MG63 (cell line): ENCODE results near the gene ADIPOR1. TPM values are rescaled to one million over a fixed set of nuclear protein-coding genes. Genes with fewer than 3 reads are reported as not detected.
"Not testable (repeated sequence)": the region's sequence is repeated elsewhere in the genome, so short reads cannot be mapped to it uniquely, and the experiment has no call there.

Experiments used
- DNase-seq: peaks from one replicate; pipeline ENCODE4 v3.0.0-alpha.2; 2020
- H3K27me3 ChIP-seq: fragments of 250-450 bp; sonication (Bioruptor Pico); 2 replicates; pipeline ENCODE4 v1.5.1; 2020; ENCODE audit warnings: mild to moderate bottlenecking, moderate library complexity
- H3K36me3 ChIP-seq: fragments of 250-450 bp; sonication (Bioruptor Pico); 2 replicates; pipeline ENCODE4 v1.5.1; 2020; ENCODE audit warnings: mild to moderate bottlenecking, moderate library complexity
- H3K4me3 ChIP-seq: fragments of 250-450 bp; sonication (Bioruptor Pico); 2 replicates; pipeline ENCODE4 v1.5.1; 2020; ENCODE audit warnings: mild to moderate bottlenecking, moderate library complexity
- H3K9me3 ChIP-seq: fragments of 250-450 bp; sonication (Bioruptor Pico); 2 replicates; pipeline ENCODE4 v1.5.1; 2020; ENCODE audit warnings: mild to moderate bottlenecking, moderate library complexity
- total RNA-seq: library from RNA; depleted of rRNA; stranded (reverse); fragments of >200 nt; shearing (Covaris generic); gene quantifications from 2 replicates; pipeline ENCODE4 v1.2.3, GENCODE V29; 2014; ENCODE audit warnings: low replicate concordance; rRNA removed

The ADIPOR1 gene, protein sequence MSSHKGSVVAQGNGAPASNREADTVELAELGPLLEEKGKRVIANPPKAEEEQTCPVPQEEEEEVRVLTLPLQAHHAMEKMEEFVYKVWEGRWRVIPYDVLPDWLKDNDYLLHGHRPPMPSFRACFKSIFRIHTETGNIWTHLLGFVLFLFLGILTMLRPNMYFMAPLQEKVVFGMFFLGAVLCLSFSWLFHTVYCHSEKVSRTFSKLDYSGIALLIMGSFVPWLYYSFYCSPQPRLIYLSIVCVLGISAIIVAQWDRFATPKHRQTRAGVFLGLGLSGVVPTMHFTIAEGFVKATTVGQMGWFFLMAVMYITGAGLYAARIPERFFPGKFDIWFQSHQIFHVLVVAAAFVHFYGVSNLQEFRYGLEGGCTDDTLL
- total RNA-seq: 105 and 108 TPM in 2 replicates

GRCh38 chr1:202957733-202958543 lies at the start of gene ADIPOR1:
Gene ADIPOR1, minus strand, starts transcription at chr1:202958312. Its CDS starts 7,242 bp downstream, at chr1:202951070.
- no peaks in the 10 kb centered on the region for H3K27me3 ChIP-seq
- peak within 1 kb of the TSS; percentile 98 for H3K4me3 ChIP-seq
- DNase-seq: peak; percentile 94
- H3K36me3 ChIP-seq: peaks cover 13% of the 10 kb centered on the region
- H3K9me3 ChIP-seq: no peaks in the 10 kb centered on the region

DNA sequence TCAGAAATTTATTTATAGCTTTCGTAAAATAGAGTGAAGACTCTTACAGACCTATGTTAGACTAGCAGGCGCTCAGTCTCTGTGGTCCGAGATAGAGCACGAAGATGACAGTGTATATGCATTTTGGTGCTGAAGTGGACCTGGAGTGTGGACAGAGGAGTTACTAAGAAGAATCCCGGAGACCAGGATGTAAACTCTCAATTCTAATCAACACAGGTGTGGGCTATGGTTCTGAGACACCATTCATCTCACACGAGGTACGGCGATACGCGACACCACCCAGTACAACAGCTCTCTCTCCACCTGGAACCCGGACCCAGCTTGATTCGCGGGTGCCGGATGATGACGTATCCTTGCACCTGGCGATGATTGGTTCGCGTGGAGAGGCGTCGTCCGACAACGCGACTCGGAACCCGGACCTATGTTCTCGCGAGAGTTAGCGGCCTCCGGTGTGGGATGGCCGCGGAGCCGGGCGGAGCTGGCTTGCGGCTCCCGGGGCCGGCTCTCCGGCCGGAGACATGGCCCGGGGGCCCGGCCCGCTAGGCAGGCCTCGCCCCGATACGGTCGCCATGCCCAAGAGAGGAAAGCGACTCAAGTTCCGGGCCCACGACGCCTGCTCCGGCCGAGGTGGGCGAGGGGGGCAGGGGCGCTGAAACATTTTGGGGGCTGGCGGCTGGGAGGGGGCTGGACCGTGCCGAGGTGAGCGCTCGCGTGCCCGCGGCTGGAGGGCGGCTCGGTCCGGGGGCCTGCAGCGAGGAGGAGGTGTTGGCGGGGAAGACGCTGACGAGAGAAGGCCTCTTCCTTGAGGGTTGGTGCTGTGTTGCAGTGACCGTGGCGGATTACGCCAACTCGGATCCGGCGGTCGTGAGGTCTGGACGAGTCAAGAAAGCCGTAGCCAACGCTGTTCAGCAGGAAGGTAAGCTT lies 49.1 kb upstream of the ADIPOR1 start, which contains the start of gene TMEM183A:
Gene TMEM183A, plus strand, starts transcription at position 427 of the 924 bp plus-strand sequence. Its CDS starts 92 bp downstream, at position 519.
- Histone ChIP-seq H3K9me3 (no peaks in the 10 kb centered on the region), H3K4me3 (peak within 1 kb of the TSS; percentile 94), H3K36me3 (peaks cover 33% of the 10 kb centered on the region), H3K27me3 (no peaks in the 10 kb centered on the region)
- DNase-seq: peak; percentile 98

DNA sequence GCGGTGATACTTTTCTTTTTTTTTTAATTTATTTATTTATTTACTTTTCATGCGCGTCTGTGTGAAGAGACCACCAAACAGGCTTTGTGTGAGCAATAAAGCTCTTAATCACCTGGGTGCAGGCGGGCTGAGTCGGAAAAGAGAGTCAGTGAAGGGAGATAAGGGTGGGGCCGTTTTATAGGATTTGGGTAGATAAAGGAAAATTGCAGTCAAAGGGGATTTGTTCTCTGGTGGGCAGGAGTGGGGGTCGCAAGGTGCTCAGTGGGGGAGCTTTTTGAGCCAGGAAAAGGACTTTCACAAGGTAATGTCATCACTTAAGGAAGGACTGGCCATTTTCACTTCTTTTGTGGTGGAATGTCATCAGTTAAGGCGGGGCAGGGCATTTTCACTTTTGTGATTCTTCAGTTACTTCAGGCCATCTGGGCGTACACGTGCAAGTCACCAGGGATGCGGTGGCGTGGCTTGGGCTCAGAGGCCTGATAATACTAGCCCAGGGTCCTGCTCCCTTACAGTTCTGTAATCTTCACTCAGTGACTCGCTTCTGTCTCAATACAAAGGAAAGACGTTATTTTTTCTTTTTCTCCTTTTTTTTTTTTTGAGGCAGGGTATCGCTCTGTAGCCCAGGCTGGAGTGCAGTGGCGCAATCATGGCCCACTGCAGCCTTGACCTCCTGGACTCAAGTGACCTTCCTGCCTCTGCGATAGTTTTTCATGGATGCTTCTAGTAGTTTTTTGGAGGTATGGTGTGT lies 47.5 kb upstream of the ADIPOR1 start:
- not testable (repeated sequence) for H3K4me3 ChIP-seq, H3K9me3 ChIP-seq, H3K27me3 ChIP-seq, DNase-seq
- H3K36me3 ChIP-seq: peaks cover 21% of the 10 kb centered on the region

GRCh38 chr1:203002951-203003350 lies 44.8 kb upstream of the ADIPOR1 start:
- Histone ChIP-seq H3K36me3 (no peaks in the 10 kb centered on the region), H3K9me3 (no peaks in the 10 kb centered on the region), H3K27me3 (peaks cover 7% of the 10 kb centered on the region), H3K4me3 (no peak overlapping the region)
- DNase-seq: no peak

DNA sequence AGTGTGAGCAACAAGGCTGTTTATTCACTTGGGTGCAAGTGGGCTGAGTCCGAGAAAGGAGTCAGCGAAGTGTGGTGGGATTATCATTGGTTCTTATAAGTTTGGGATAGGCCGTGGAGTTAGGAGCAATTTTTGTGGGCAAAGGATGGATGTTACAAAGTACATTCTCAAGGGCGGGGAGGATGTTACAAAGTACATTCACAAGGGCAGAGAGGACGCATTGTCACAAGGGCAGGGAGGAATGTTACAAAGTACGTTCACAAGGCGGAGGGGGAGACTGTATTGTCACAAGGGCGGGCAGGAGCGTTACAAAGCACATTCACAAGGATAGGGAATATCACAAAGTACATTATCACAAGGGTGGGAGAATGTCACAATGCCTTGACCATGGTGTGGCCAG lies 43.9 kb upstream of the ADIPOR1 start:
- Histone ChIP-seq H3K27me3 (peaks cover 15% of the 10 kb centered on the region), H3K36me3 (no peaks in the 10 kb centered on the region), H3K9me3 (no peaks in the 10 kb centered on the region), H3K4me3 (no peak overlapping the region)
- DNase-seq: no peak

DNA sequence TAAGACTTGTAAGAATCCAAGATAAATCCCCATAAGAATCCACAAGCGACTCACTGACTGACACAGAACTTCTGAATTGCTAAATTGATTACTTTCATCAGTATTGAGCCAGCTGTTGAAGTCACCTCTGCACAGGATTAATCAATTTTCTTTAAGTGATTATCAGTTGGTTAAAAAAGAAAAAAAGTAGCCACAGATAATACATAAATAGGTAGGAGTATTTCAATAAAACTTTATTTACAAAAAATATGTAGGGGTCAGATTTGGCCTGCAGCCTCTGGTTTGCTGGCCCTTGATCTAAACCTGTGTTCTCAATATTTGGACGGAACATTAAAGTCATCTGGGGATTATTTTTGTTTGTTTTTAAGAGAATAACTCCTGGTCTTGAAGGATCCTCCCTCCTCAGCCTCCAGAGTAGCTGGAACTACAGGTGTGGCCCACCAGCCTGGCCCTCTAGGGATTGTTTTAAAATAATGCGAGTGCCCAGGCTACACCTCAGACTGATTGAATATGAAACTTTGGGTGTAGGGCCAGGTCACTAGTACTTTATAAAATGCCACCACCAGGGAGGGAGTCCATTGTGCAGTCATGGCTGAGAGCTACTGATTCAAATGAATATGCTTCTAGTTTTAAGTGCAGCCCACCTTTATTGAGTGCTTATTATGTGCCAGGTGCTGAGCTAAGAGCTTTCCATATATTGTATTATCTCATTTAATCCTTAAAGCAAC lies 42.3 kb upstream of the ADIPOR1 start:
- no peak for DNase-seq
- peaks cover 28% of the 10 kb centered on the region for H3K27me3 ChIP-seq
- no peaks in the 10 kb centered on the region for H3K9me3 ChIP-seq
- H3K36me3 ChIP-seq: no peaks in the 10 kb centered on the region
- no peak overlapping the region for H3K4me3 ChIP-seq

DNA sequence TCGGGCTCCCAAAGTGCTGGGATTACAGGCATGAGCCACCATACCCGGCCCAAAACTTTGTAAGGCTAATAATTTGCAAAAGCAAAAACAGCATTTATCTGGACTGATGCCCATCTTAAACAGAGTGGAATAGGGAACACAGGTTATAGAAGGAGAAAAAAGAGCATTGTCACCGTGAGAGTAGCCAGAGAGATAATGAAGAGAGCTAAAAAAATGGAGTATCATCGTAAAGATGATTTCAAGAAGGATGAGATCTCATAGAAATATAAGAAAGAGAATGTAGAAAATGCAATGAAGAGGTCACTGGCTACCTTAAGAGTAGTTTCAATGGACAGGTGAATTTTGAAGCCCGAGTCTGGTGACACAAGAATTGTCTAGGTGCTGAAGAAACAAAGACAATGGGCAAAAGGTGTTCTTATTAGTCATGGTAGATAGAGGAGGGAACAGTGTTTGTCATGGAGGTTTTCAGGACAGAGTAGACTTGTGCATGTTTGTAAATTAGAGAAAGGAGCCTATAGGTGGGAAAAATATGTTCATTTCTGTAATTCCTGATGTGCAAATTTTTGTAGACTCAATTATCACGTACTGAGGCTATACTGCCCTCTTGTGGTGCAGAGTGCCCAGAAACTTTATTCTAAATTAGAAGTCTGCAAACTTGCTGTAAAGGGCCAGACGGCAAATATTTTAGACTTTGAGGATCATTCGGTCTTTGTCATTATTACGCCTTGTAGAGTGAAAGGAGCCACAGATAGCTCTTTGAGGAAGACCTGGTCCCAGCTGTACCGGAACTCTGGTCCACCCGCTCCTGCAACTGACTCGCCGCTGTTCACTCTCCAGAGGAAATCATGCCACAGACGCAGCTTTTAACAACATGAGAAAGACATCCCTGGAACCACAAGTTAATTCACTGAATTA lies 41.0 kb upstream of the ADIPOR1 start:
- Histone ChIP-seq H3K9me3 (no peaks in the 10 kb centered on the region), H3K4me3 (no peak overlapping the region)
- DNase-seq: no peak

DNA sequence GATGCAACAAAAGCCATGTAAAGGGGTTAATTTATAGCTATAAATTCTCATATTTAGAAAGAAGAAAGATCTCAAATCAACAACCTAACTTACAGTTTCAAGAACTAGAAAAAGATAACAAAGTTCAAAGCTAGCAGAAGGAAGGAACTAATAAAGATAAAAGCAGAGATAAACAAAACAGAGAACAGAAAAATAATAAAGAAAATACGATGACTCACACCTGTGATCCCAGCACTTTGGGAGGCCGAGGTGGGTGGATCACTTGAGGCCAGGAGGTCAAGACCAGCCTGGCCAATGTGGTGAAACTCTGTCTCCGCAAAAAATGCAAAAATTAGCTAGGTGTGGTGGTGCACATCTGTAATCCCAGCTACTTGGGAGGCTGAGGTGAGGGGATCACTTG lies 36.6 kb upstream of the ADIPOR1 start:
- H3K36me3 ChIP-seq: no peaks in the 10 kb centered on the region
- H3K9me3 ChIP-seq: no peaks in the 10 kb centered on the region
- peaks cover 56% of the 10 kb centered on the region for H3K27me3 ChIP-seq
- DNase-seq: no peak
- H3K4me3 ChIP-seq: no peak overlapping the region

More for the DNA sequence above, 41.0 kb upstream of the ADIPOR1 start:
- peaks cover 32% of the 10 kb centered on the region for H3K27me3 ChIP-seq
- no peaks in the 10 kb centered on the region for H3K36me3 ChIP-seq

DNA sequence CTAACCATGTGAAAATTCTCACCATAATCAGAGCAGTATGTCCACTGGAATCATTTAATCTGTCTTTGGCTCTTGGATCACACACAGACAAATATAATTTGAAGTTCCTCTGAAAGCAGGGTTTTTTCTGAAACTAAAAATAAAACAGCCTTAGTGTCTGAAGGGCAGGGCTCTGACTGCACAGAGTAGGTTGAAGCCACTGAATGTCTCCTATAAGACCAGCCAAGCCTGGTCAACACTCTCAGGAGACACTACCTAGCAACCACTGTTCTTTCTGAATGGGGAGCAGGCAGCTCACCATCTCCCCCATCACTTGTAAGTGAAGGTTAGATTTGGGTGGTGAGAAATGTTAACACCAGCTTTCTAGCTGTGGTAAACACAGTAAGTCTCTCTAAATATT lies 33.0 kb upstream of the ADIPOR1 start:
- H3K36me3 ChIP-seq: no peaks in the 10 kb centered on the region
- H3K27me3 ChIP-seq: peaks cover 36% of the 10 kb centered on the region
- H3K9me3 ChIP-seq: no peaks in the 10 kb centered on the region
- no peak for DNase-seq
- no peak overlapping the region for H3K4me3 ChIP-seq

GRCh38 chr1:202989879-202990278 lies 31.8 kb upstream of the ADIPOR1 start:
- H3K4me3 ChIP-seq: no peak overlapping the region
- no peaks in the 10 kb centered on the region for H3K9me3 ChIP-seq
- peaks cover 26% of the 10 kb centered on the region for H3K27me3 ChIP-seq
- DNase-seq: no peak
- no peaks in the 10 kb centered on the region for H3K36me3 ChIP-seq

GRCh38 chr1:202987922-202988583 lies 29.9 kb upstream of the ADIPOR1 start:
- no peak for DNase-seq
- no peak overlapping the region for H3K4me3 ChIP-seq
- H3K9me3 ChIP-seq: no peaks in the 10 kb centered on the region
- peaks cover 26% of the 10 kb centered on the region for H3K27me3 ChIP-seq
- H3K36me3 ChIP-seq: no peaks in the 10 kb centered on the region

DNA sequence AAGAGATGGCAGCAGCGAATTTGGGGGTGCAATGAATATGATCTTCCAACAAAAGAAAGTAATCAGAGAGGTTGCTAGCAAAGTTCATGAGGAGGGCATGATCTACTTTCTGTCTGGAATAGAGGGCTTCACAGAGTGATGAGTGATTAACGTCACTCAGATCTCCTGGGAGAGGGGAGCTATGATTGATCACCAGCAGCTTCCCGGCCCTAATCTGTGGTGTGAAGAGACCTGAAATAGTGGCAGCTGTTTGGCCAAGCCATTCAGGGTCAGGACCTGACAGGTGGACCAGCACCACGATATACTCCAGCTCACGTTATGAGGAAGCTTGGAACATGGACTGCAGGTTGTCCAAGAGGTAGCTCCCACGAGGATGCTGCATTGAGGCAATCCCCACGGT lies 29.1 kb upstream of the ADIPOR1 start:
- H3K27me3 ChIP-seq: peaks cover 19% of the 10 kb centered on the region
- no peak overlapping the region for H3K4me3 ChIP-seq
- no peak for DNase-seq
- no peaks in the 10 kb centered on the region for H3K36me3 ChIP-seq
- no peaks in the 10 kb centered on the region for H3K9me3 ChIP-seq

- H3K36me3 ChIP-seq, H3K9me3 ChIP-seq, H3K4me3 ChIP-seq, DNase-seq, H3K27me3 ChIP-seq: not testable (repeated sequence)
Observed at GRCh38 chr1:202986120-202986519, 28.0 kb upstream of the ADIPOR1 start.
